BLaER1 treated with 17β-estradiol and CSF1 and Interleukin-3, amounts not matched to agents 10 nM and 100 nM (cell line): ENCODE results near the gene SHH.

Experiments used
- H3K27ac ChIP-seq, 11 experiments: shearing (Covaris generic); formaldehyde crosslinking; 2 replicates each; pipeline ENCODE4 v1.8.1; 2022
- H3K27me3 ChIP-seq, 11 experiments: shearing (Covaris generic); formaldehyde crosslinking; 2 replicates each; pipeline ENCODE4 v1.8.1; 2022
- H3K36me3 ChIP-seq, 11 experiments: shearing (Covaris generic); formaldehyde crosslinking; 2 replicates each; pipeline ENCODE4 v1.8.1; 2022
- H3K4me1 ChIP-seq, 10 experiments: shearing (Covaris generic); formaldehyde crosslinking; 2 replicates each; pipeline ENCODE4 v1.8.1; 2022
- H3K4me2 ChIP-seq, 11 experiments: shearing (Covaris generic); formaldehyde crosslinking; 2 replicates each; pipeline ENCODE4 v1.8.1; 2022
- H3K4me3 ChIP-seq, 10 experiments: shearing (Covaris generic); formaldehyde crosslinking; 2 replicates each; pipeline ENCODE4 v1.8.1; 2022
- H3K9ac ChIP-seq, 11 experiments: shearing (Covaris generic); formaldehyde crosslinking; 2 replicates each; pipeline ENCODE4 v1.8.1; 2022
- H3K9me3 ChIP-seq, 11 experiments: shearing (Covaris generic); formaldehyde crosslinking; replicated peaks in 1 of 11; 2 replicates each; pipeline ENCODE4 v1.8.1; 2022
- H4K20me1 ChIP-seq, 11 experiments: shearing (Covaris generic); formaldehyde crosslinking; 2 replicates each; pipeline ENCODE4 v1.8.1; 2022
- Cebpa-rat ChIP-seq, 11 experiments: shearing (Covaris generic); IDR thresholded peaks; 2 replicates each; pipeline ENCODE4 v1.8.1; 2022

Gene SHH

DNA sequence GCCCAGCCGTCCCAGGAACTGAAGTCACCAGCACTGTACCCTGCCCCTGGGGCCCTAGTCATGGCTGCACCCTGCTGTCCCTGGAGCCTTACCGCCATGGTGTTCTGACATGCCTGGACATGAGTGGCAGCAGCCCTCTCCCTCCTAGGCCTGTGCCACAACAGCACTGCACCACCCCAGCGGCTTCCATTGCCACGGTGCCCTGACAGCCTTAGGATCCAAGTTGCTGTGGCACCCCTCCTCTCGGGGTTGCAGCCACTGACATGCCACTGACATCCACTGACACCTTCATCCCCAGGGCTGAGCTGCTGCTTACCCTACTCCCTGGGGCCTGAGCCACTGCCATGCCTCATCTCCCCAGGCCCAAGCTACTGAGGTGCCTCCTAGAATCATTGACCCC, 39.6 kb upstream of the SHH start:
- TF ChIP-seq Cebpa-rat (IDR thresholded peaks at IDR 0.05), result no peak
- H3K4me1 ChIP-seq, result peaks cover 0 to 7% (median 6%) of the 10 kb centered on the region in 10 experiments; a peak in 8 of 20 replicates
- H3K9ac ChIP-seq, result no peak overlapping the region
- H3K36me3 ChIP-seq, result no peaks in the 10 kb centered on the region
- peaks cover 12 to 23% (median 17%) of the 10 kb centered on the region in 11 experiments; a peak in 21 of 22 replicates for H3K27me3 ChIP-seq
- H3K4me3 ChIP-seq, result no peak overlapping the region
- no peaks in the 10 kb centered on the region; a peak in 1 of 22 replicates for H4K20me1 ChIP-seq
- H3K27ac ChIP-seq, result no peak overlapping the region
- no peak overlapping the region for H3K4me2 ChIP-seq
- H3K9me3 ChIP-seq, result peaks cover 0 to 14% (median 5%) of the 10 kb centered on the region in 11 experiments; a peak in 11 of 22 replicates

DNA sequence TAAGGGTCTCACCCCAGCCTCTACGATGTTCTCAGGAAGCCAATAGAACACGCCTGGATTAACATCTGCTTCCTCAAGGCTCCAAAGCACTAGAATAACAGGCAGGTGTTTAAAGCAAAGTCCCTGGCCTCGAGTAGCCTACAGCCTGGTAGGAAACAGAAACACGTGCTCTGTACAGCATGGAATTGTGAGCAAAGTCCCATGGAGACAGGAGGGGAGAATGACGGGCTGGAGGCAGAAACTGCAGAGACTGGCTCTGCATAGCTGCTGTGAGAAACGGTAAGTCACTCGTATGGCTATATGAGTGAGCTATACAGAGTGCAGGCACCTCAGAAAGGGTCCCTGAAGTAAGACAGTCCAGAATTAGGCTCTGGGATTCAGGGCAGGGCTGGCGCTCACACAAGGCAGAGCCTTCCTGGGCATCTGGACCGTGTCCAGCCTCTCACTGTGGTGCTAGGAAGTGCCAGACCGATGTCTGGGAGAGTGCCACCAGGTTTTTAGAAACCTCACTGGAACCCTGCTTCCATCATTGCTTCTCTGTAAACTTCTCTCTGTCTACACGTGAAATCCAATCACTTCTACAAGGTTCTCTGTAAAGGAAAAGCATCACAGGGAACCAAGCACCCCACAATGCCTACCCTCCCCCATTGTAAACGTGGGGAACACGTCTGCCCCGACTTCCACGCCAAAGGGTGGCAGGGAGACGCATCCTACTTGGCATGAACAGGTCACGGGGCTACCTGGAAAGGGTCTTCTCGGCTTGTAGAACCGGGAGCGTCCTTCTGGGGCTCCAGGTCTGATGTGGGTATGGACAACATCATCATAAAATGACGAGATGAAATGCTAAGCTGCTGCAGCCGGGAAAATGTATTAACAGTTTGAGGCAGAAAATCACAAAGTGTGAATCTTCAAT, 38.8 kb upstream of the SHH start:
- H3K4me3 ChIP-seq, result no peak overlapping the region
- H3K27me3 ChIP-seq, result peaks cover 12 to 32% (median 20%) of the 10 kb centered on the region in 11 experiments; a peak in 21 of 22 replicates
- H3K9me3 ChIP-seq, result peaks cover 0 to 14% (median 5%) of the 10 kb centered on the region in 11 experiments; a peak in 11 of 22 replicates
- H3K9ac ChIP-seq, result no peak overlapping the region
- no peak overlapping the region for H3K27ac ChIP-seq
- H3K36me3 ChIP-seq, result no peaks in the 10 kb centered on the region
- TF ChIP-seq Cebpa-rat (IDR thresholded peaks at IDR 0.05), result no peak
- no peak overlapping the region for H3K4me2 ChIP-seq
- no peaks in the 10 kb centered on the region; a peak in 1 of 22 replicates for H4K20me1 ChIP-seq
- H3K4me1 ChIP-seq, result peaks cover 0 to 7% (median 6%) of the 10 kb centered on the region in 10 experiments; a peak in 8 of 20 replicates

DNA sequence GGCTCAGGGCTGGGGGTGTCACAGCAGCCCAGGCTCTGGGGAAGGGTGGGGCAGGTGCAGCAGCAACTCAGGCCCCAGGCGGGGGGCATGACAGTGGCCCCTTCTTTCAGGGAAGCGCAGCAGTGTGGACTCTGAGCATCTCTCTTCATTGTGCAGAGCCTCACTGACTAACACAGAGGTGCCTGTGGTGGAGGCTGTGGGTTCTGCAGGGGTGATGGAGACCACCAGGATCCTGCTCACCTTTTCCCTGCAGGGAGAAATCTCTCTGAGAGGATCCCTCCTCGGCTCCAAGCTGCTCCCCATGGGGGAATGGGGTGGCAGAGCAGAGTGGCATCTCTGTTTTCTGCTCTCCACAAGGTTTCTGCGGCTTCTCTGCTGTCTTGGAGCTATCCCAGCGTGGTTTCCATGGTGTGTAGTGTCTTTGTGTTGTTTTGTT, 37.8 kb upstream of the SHH start:
- H3K9me3 ChIP-seq, result peaks cover 0 to 9% (median 4%) of the 10 kb centered on the region in 11 experiments; a peak in 10 of 22 replicates
- H3K27me3 ChIP-seq, result peaks cover 12 to 32% (median 20%) of the 10 kb centered on the region in 11 experiments; a peak in 21 of 22 replicates
- no peak overlapping the region for H3K9ac ChIP-seq
- no peak overlapping the region for H3K4me3 ChIP-seq
- no peak overlapping the region for H3K4me2 ChIP-seq
- peaks cover 0 to 7% (median 6%) of the 10 kb centered on the region in 10 experiments; a peak in 8 of 20 replicates for H3K4me1 ChIP-seq
- no peaks in the 10 kb centered on the region; a peak in 1 of 22 replicates for H4K20me1 ChIP-seq
- no peaks in the 10 kb centered on the region for H3K36me3 ChIP-seq
- TF ChIP-seq Cebpa-rat (IDR thresholded peaks at IDR 0.05), result no peak
- no peak overlapping the region for H3K27ac ChIP-seq

DNA sequence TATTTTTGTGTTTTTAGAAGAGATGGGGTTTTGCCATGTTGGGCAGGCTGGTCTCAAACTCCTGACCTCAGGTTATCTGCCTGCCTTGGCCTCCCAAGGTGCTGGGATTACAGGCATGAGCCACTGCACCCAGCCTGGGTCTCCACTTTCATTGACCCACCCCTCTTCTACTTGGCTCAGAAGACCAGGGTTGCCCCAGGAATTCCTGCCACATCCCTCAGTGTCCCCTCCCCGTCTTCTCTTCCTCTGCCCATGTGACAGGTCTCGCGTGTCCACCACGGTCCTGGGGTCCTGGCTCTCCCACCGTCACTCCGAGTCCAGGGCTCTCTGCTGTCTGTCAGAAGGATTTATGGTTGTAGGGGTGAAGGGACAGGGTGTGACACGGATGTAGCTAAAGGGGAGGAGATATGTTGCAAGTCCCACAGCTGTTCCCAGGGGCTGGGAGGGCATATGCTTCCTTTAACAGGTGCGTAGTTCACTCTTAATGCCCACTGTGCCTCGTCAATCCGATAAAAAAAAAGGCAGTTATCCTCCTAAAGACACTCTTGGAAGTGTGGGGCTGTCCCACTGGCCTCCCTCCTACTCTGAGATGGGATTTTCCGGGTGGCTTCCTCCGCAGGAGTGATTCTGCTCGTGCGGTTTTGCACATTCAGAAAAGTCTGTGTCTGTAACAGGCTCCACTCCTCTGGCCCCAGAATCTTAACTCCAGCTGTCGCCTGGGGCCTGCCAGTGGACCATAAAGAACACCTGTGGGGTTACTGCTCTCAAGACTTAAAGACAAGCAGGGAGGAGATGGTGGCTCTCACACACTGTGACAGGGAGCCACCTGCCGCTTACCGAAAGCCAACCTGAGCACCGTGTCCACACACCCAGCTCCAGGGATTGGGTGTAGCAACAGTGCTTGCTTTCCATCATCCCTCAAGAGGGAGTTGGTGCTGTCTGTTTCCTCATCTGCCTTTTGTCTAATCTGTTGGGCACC, 36.7 kb upstream of the SHH start:
- H3K27me3 ChIP-seq, result peaks cover 12 to 32% (median 20%) of the 10 kb centered on the region in 11 experiments; a peak in 21 of 22 replicates
- H3K9me3 ChIP-seq, result peaks cover 0 to 2% (median 0%) of the 10 kb centered on the region in 11 experiments; a peak in 1 of 22 replicates
- TF ChIP-seq Cebpa-rat (IDR thresholded peaks at IDR 0.05), result no peak
- H3K4me2 ChIP-seq, result no peak overlapping the region
- no peak overlapping the region for H3K9ac ChIP-seq
- no peaks in the 10 kb centered on the region; a peak in 1 of 22 replicates for H4K20me1 ChIP-seq
- H3K36me3 ChIP-seq, result no peaks in the 10 kb centered on the region
- H3K27ac ChIP-seq, result no peak overlapping the region
- no peak overlapping the region for H3K4me3 ChIP-seq
- peaks cover 0 to 7% (median 6%) of the 10 kb centered on the region in 10 experiments; a peak in 8 of 20 replicates for H3K4me1 ChIP-seq

DNA sequence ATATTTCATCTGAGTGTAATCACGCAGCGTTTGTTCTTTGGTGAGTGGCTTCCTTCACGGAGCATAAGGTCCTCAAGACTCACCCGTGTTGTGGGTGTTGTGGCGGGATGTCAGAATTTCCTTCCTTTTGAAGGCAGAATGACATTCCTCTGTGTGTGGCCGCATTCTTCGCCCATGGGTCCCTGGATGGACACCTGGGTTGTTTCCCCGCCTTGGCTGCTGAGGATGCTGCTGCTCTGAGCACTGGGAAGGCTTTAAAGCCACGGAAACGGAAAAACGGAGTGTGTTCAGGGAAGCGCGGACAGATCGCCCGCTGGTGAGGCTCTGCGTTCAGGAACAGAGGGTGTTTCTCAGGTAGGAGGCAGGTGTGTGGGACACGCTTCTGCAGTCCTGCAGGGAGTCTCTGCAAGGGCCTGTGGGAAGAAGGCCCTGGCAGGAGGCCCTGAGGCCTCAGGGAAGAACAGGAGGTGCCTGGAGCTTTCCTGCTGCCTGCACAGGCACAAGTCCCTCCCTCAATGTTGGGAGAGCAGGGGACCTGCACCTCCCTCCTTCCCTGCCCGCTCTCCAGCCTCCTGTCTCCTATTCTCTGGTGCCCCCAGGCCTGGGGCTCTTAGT, 35.7 kb upstream of the SHH start:
- H3K4me2 ChIP-seq, result peak overlapping the region in 6 of 11 experiments; percentile 24 to 48 (median 41); a peak in 9 of 22 replicates
- peaks cover 0 to 7% (median 6%) of the 10 kb centered on the region in 10 experiments; a peak in 8 of 20 replicates for H3K4me1 ChIP-seq
- no peak overlapping the region for H3K4me3 ChIP-seq
- H3K27ac ChIP-seq, result no peak overlapping the region
- H3K9me3 ChIP-seq, result no peaks in the 10 kb centered on the region
- H4K20me1 ChIP-seq, result no peaks in the 10 kb centered on the region; a peak in 1 of 22 replicates
- no peaks in the 10 kb centered on the region for H3K36me3 ChIP-seq
- no peak for TF ChIP-seq Cebpa-rat (IDR thresholded peaks at IDR 0.05)
- no peak overlapping the region for H3K9ac ChIP-seq
- peaks cover 12 to 32% (median 20%) of the 10 kb centered on the region in 11 experiments; a peak in 21 of 22 replicates for H3K27me3 ChIP-seq

DNA sequence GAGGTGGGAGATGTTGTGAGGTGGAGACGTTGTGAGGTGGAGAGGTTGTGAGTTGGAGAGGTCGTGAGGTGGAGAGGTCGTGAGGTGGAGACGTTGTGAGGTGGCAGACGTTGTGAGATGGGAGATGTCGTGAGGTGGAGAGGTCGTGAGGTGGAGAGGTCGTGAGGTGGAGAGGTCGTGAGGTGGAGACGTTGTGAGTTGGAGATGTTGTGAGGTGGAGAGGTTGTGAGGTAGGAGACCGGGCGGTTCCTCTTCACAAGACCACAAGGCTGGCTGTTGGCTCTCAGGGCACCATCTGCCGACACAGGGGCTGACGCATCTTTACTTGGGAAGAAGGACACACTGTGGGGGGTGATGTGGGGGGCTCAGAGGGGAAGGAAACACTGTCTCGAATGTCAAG, 34.7 kb upstream of the SHH start:
- Histone ChIP-seq H3K9ac (no peak overlapping the region), H3K4me3 (no peak overlapping the region), H3K27me3 (peaks cover 12 to 32% (median 20%) of the 10 kb centered on the region in 11 experiments; a peak in 21 of 22 replicates), H3K9me3 (no peaks in the 10 kb centered on the region), H3K27ac (no peak overlapping the region), H4K20me1 (no peaks in the 10 kb centered on the region; a peak in 1 of 22 replicates), H3K36me3 (no peaks in the 10 kb centered on the region), H3K4me1 (peaks cover 0 to 7% (median 6%) of the 10 kb centered on the region in 10 experiments; a peak in 8 of 20 replicates), H3K4me2 (no peak overlapping the region)
- no peak for TF ChIP-seq Cebpa-rat (IDR thresholded peaks at IDR 0.05)

DNA sequence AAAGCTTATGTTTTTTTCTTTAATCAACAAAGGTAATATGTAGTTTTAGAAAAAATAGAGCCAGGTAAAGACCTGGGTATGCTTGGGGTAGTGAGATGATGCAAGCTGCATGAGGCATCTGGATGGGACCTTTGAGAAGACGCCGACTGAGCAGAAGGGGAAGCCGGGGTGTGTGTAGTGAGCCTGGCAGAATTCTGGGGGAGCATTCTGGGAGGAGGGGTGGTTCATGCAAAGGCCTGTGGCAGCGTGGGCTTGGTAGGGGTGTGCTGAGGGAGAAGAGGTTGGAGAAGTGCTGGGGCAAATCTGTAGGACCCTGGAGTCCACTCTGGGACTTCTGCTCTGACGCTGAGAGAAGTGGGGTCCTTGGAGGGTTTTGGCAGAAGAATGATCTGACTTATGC, 33.9 kb upstream of the SHH start:
- H4K20me1 ChIP-seq, result no peaks in the 10 kb centered on the region; a peak in 1 of 22 replicates
- H3K36me3 ChIP-seq, result no peaks in the 10 kb centered on the region
- peaks cover 12 to 32% (median 20%) of the 10 kb centered on the region in 11 experiments; a peak in 21 of 22 replicates for H3K27me3 ChIP-seq
- H3K9me3 ChIP-seq, result no peaks in the 10 kb centered on the region
- no peak overlapping the region for H3K9ac ChIP-seq
- no peak for TF ChIP-seq Cebpa-rat (IDR thresholded peaks at IDR 0.05)
- peaks cover 0 to 7% (median 6%) of the 10 kb centered on the region in 10 experiments; a peak in 8 of 20 replicates for H3K4me1 ChIP-seq
- H3K27ac ChIP-seq, result no peak overlapping the region
- no peak overlapping the region for H3K4me2 ChIP-seq
- H3K4me3 ChIP-seq, result no peak overlapping the region

DNA sequence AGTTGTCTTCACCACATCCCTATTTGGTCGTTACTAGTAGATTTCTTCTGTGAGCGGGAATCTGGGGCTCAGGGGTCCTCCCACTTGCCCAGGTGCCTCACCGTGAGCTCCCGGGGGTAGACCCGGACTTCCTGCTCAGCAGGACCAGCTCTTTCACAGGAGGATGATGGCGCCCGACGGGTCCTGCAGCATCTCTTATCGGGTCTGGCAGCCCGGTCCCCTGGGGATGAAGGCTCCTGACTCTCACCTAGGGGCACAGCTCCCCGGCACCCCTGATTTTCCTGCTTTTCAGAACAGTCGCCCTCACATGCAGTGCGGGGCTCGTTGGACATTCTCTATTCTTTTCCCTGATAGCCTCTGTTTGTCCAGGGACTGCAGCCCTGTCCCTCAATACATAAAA, 33.0 kb upstream of the SHH start:
- H3K4me2 ChIP-seq, result no peak overlapping the region
- H3K27ac ChIP-seq, result no peak overlapping the region
- H3K4me3 ChIP-seq, result no peak overlapping the region
- H4K20me1 ChIP-seq, result no peaks in the 10 kb centered on the region; a peak in 1 of 22 replicates
- no peaks in the 10 kb centered on the region for H3K36me3 ChIP-seq
- peaks cover 0 to 7% (median 6%) of the 10 kb centered on the region in 10 experiments; a peak in 8 of 20 replicates for H3K4me1 ChIP-seq
- H3K9me3 ChIP-seq, result no peaks in the 10 kb centered on the region
- H3K9ac ChIP-seq, result no peak overlapping the region
- TF ChIP-seq Cebpa-rat (IDR thresholded peaks at IDR 0.05), result no peak
- H3K27me3 ChIP-seq, result peaks cover 12 to 32% (median 20%) of the 10 kb centered on the region in 11 experiments; a peak in 21 of 22 replicates
